Measurements from ENCODE around the gene CDH12. TPM values are rescaled to one million over a fixed set of nuclear protein-coding genes. Genes with fewer than 3 reads are reported as not detected.
"Not testable (repeated sequence)": the region's sequence is repeated elsewhere in the genome, so short reads cannot be mapped to it uniquely, and the experiment has no call there.

Gene CDH12
- total and polyA plus RNA-seq, 2 donors (not counting 3 experiments of a cell fraction or from before 2014, with no cell fraction given), result 0.03 TPM; not detected in 1

DNA sequence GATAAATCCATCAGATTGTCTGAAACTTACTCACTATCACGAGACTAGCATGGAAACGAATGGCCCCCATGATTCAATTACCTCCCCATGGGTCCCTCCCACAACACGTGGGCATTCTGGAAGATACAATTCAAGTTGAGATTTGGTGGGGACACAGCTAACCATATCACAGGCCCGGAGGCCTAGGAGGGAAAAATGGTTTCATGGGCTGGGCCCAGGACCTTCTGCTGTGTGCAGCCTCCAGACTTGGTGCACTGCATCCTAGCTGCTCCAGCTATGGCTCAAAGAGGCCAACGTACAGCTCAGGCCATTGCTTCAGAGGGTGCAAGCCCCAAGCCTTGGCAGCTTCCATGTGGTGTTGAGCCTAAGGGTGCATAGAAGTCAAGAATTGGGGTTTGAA is 245.6 kb downstream of the CDH12 start:
- H3K36me3 ChIP-seq (ENCODE audit: control insufficient read depth in 2 of 2, extremely low read depth in 1 of 2, insufficient read depth in 2 of 2, low read length in 2 of 2); intact Hi-C loops (cut with micrococcal nuclease); BruUV-seq (replicated peaks); H3K27me3 ChIP-seq (ENCODE audit: control insufficient read depth in 2 of 2, insufficient read depth in 2 of 2, low read length in 2 of 2); H3K27ac ChIP-seq (ENCODE audit: insufficient read depth, low read depth, low read length); H3K9me1 ChIP-seq (replicated peaks; ENCODE audit: control insufficient read depth, extremely low read depth, insufficient read depth, low read length); CTCF ChIA-PET; H2AFZ ChIP-seq (ENCODE audit: low read depth, low read length); POLR2A ChIA-PET; FAIRE-seq; H3K4me3 ChIP-seq (replicated peaks in 1 of 3; ENCODE audit: insufficient read depth in 1 of 3, low read depth in 1 of 3, low read length in 3 of 3); DNase-seq (ENCODE audit: low read depth, low spot score); H3K4me1 ChIP-seq (ENCODE audit: control insufficient read depth, extremely low read depth, insufficient read depth, low read length); H3K9me3 ChIP-seq (replicated peaks; ENCODE audit: control insufficient read depth, insufficient read depth, low read length); dilution Hi-C loops (cut with MboI; ENCODE audit: extremely low pct_ligation_motif_present, low sequenced_read_pairs); H3K9ac ChIP-seq (replicated peaks; ENCODE audit: extremely low read depth, insufficient read depth, low read length); H3K4me2 ChIP-seq (ENCODE audit: insufficient read depth, low read length); H4K20me1 ChIP-seq (replicated peaks; ENCODE audit: control insufficient read depth, extremely low read depth, insufficient read depth, low read length); H3K79me2 ChIP-seq (ENCODE audit: control insufficient read depth, insufficient read depth, low read length): not testable (repeated sequence)

DNA sequence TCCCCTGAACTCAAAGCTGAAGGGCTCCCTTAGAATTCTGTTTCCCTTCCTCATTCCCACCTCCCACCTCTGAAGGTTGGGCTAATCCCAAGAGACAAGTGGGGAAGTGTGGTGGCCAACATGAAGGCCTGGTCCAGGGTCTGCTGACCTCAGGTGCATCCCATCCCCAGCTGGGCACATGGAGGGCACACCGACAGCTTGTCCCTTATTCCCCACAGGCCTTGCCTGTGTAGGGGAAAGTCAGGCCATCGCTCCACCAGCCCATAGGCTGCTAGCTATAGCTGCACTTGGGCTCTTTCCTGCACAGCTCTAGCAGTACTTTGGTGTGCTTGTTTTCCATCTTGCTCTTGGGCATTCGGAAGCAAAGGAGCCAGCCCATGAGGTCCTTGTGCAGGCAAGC is 247.7 kb downstream of the CDH12 start:
- no TSS peak for BruUV-seq (replicated peaks)
- no peak overlapping the region for H3K9ac ChIP-seq (replicated peaks; ENCODE audit: extremely low read depth, insufficient read depth, low read length)
- H3K79me2 ChIP-seq (ENCODE audit: control insufficient read depth, insufficient read depth, low read length), result no peaks in the 10 kb centered on the region
- CTCF ChIA-PET, result no interaction called here
- no peak for TF ChIP-seq GATA2 (IDR thresholded peaks at IDR 0.05; ENCODE audit: insufficient read depth, insufficient read length, low read depth, low read length)
- no peak for TF ChIP-seq POLR2A (IDR thresholded peaks at IDR 0.05; ENCODE audit: low read depth, low read length)
- no peak for TF ChIP-seq FOS (IDR thresholded peaks at IDR 0.05; ENCODE audit: borderline replicate concordance, insufficient read depth, low read length)
- no peak for TF ChIP-seq JUN (IDR thresholded peaks at IDR 0.05; ENCODE audit: borderline replicate concordance, insufficient read depth, insufficient read length, low read depth)
- TF ChIP-seq, protein P1, sequence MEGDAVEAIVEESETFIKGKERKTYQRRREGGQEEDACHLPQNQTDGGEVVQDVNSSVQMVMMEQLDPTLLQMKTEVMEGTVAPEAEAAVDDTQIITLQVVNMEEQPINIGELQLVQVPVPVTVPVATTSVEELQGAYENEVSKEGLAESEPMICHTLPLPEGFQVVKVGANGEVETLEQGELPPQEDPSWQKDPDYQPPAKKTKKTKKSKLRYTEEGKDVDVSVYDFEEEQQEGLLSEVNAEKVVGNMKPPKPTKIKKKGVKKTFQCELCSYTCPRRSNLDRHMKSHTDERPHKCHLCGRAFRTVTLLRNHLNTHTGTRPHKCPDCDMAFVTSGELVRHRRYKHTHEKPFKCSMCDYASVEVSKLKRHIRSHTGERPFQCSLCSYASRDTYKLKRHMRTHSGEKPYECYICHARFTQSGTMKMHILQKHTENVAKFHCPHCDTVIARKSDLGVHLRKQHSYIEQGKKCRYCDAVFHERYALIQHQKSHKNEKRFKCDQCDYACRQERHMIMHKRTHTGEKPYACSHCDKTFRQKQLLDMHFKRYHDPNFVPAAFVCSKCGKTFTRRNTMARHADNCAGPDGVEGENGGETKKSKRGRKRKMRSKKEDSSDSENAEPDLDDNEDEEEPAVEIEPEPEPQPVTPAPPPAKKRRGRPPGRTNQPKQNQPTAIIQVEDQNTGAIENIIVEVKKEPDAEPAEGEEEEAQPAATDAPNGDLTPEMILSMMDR (IDR thresholded peaks at IDR 0.05; ENCODE audit: extremely low read depth in 1 of 2, insufficient read depth in 1 of 2, low read depth in 1 of 2, low read length in 2 of 2), result no peak
- no peak for TF ChIP-seq MYC (IDR thresholded peaks at IDR 0.05; ENCODE audit: low read depth, low read length)
- TF ChIP-seq EZH2 (IDR thresholded peaks at IDR 0.05; ENCODE audit: borderline replicate concordance, low read depth, low read length, severe bottlenecking), result no peak
- TF ChIP-seq POLR2AphosphoS5 (IDR thresholded peaks at IDR 0.05; ENCODE audit: insufficient read depth, low read depth, low read length), result no peak
- TF ChIP-seq, protein P2, sequence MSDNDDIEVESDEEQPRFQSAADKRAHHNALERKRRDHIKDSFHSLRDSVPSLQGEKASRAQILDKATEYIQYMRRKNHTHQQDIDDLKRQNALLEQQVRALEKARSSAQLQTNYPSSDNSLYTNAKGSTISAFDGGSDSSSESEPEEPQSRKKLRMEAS (IDR thresholded peaks at IDR 0.05; ENCODE audit: insufficient read depth, insufficient read length), result no peak
- no peak overlapping the region for H3K27ac ChIP-seq (ENCODE audit: insufficient read depth, low read depth, low read length)
- H3K9me1 ChIP-seq (replicated peaks; ENCODE audit: control insufficient read depth, extremely low read depth, insufficient read depth, low read length), result no peaks in the 10 kb centered on the region
- no peak for DNase-seq (ENCODE audit: low read depth, low spot score)
- H2AFZ ChIP-seq (ENCODE audit: low read depth, low read length), result no peak overlapping the region
- H3K4me1 ChIP-seq (ENCODE audit: control insufficient read depth, extremely low read depth, insufficient read depth, low read length), result no peaks in the 10 kb centered on the region
- H3K4me3 ChIP-seq (replicated peaks in 1 of 3; ENCODE audit: insufficient read depth in 1 of 3, low read depth in 1 of 3, low read length in 3 of 3), result no peak overlapping the region
- no peaks in the 10 kb centered on the region for H3K36me3 ChIP-seq (ENCODE audit: control insufficient read depth in 2 of 2, extremely low read depth in 1 of 2, insufficient read depth in 2 of 2, low read length in 2 of 2)
- dilution Hi-C loops (cut with MboI; ENCODE audit: extremely low pct_ligation_motif_present, low sequenced_read_pairs), result no loop called here
- no peak for FAIRE-seq
- intact Hi-C loops (cut with micrococcal nuclease), result no loop called here
- no peaks in the 10 kb centered on the region for H3K27me3 ChIP-seq (ENCODE audit: control insufficient read depth in 2 of 2, insufficient read depth in 2 of 2, low read length in 2 of 2)
- H3K4me2 ChIP-seq (ENCODE audit: insufficient read depth, low read length), result no peak overlapping the region
- POLR2A ChIA-PET, result no interaction called here
- no peaks in the 10 kb centered on the region for H3K9me3 ChIP-seq (replicated peaks; ENCODE audit: control insufficient read depth, insufficient read depth, low read length)
- H4K20me1 ChIP-seq (replicated peaks; ENCODE audit: control insufficient read depth, extremely low read depth, insufficient read depth, low read length), result no peaks in the 10 kb centered on the region

Data from endothelial cell of umbilical vein (primary cell).